ENCODE measurements around the gene TTC28.

The TTC28 gene

DNA sequence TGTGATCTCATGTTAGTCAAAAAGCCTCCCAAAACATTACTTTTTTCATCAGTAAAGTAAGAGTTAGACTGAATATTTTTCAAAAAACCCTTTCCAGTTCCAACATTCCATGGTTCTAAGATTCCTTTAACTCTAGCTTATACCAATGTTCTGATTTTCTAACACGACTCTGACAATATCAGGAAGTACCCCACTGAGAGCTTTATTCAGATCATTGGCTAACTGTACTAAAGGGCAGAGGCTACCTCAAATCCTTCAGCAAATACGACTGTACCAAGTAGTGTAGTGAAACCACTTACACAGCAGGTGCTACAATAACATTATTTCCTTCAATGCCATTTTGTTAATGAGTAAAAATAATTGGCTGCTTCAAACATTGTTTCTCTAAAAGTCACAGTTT, 547.2 kb downstream of the TTC28 start:
- no peak for FAIRE-seq

DNA sequence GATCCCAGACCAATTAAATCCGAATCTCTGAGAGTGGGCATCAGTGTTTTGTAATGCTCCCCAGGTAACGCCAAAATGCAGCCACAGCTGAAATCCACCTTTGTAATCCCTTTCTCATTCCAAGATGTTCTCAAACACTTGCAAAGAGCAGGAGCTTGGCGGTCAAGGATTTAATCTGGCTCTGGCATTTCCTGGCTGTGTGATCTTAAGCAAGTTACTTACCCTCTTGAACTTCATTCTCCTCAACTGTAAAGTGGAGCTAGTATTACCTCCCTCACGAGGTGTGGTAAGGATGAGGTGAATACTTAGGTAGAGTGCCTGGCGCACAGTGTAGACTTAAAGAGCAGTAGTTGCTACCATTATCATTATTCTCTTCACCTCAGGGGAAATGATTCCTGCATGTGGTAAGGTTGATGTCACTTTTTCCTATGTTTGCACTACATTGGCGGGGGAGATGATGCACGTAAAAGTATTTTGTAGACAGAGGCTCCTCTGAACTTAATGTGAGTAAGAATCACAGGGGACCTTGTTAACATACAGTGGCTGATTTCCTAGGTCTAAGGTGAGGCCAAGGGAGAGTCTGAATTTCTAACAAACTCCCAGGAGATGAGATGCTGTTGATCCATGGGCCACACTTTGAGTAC, 550.2 kb downstream of the TTC28 start:
- no peak for FAIRE-seq

- no peak for FAIRE-seq
Measured at GRCh38 chr22:28128827-28129226, 550.8 kb downstream of the TTC28 start.

DNA sequence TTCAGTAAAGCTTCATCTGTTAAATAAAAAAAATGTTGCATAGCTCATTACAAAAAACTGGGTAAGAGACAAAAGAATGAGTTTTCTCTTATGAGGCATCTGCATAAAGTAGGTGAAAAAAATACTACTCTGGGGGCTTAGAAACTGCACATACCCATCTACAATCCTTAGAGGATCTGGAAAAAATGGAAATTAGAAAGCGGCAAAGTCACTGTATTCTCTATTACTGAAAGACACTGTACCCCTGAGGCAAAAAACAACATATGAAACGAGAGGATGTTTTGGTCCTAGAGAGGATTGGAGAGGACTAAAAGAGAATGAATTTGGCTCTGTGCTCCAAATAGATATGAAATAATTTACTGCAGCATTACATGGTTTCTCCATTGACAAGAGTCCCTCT, 553.8 kb downstream of the TTC28 start:
- FAIRE-seq = no peak

- FAIRE-seq = no peak
Measured at GRCh38 chr22:28123989-28124766, 555.5 kb downstream of the TTC28 start.

- no peak for FAIRE-seq
Measured at GRCh38 chr22:28120691-28121592, 558.7 kb downstream of the TTC28 start.

DNA sequence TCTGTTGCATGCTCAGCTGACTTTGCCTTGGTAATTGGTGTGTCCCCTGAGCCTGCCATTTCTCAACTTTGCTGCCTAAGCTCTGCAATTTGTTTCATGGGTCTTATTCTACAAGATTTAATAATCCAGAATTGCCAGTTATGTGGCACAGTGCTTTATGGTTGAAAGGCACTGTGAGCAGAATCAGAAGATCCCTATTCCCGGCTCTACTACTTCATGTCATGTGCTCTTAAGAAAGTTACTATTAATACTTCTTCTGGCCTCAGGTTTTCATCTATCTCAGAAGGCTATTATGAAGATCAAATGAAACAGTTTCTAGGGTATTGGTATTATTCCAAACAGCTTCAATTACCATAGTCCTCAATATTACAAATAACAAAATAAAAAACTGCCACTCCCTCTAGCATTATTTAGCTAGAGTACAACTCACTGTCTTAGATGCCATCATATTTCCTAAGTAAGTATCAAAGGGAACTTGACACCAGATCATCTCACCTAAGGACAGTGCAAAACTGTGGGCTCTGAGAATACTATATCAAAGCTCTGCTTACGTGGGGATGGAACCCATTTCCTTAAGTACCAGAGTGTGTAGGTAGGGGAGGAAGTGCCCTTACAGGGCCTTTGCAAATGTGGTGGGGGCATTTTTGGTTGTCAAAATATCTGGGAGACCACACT, 560.5 kb downstream of the TTC28 start:
- FAIRE-seq = no peak

DNA sequence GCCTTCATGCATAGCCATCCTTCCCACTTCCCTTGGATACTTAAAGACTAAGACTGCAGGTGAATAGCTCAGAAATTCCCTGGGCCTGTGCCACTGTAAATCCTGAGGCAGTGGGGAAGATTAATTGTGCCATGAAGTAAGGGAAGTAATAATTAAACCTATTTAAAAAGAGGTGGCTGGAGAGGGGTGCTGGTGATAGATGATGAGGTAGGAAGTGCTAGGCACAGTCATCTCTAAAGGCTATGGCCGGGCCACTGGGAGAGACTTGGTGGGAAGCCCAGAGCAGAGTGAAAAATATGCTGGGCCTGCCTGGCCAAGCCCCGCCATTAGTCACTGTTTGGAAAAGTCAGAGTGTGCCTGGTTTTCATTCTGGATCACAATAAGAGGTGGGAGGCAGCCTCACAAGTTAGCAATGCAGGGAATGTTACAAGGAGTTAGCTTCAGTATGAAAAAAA, 563.4 kb downstream of the TTC28 start:
- peak; percentile 80 for FAIRE-seq

- FAIRE-seq = no peak
Measured at GRCh38 chr22:28115426-28115825, 564.2 kb downstream of the TTC28 start.

DNA sequence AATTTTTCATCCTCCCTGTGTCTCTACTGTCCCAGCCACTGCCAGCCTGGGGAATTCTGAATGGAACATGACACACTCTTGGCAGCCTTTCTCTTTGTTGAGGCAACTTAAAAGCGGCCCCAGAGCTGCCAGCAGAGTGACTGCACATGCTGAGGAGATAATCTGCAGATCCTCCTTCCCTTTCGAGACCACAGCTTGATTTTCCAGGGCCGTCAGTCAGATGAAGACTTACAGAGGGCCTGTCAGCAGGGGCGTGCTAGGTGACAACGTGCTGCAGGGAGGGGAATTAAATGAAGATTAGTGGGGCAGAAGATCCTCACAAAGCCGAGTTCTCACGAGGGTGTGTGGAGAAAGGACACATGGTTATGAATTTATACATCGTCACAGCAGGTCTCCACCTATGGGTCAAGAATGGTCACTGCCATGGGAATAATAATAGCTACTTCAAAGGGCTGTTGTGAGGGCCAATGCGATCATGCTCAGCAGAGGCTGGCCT, 567.0 kb downstream of the TTC28 start:
- no peak for FAIRE-seq

DNA sequence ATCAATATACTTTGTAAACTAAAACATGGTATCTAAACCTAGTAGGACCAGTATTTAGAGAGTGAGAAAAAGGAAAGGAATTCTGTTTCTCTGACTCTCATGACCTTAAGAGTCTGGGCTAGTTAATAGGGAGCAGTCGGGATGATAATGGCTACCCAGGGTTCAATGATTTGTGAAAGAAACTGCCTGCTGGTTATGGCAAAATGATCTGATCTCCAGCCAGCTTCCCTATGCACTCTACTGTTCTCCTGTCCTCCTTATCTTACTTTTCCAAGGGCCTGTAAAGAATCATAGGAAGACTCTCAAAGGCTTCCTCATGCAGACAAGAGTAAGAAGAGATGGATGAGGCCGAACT, 567.5 kb downstream of the TTC28 start:
- no peak for FAIRE-seq

DNA sequence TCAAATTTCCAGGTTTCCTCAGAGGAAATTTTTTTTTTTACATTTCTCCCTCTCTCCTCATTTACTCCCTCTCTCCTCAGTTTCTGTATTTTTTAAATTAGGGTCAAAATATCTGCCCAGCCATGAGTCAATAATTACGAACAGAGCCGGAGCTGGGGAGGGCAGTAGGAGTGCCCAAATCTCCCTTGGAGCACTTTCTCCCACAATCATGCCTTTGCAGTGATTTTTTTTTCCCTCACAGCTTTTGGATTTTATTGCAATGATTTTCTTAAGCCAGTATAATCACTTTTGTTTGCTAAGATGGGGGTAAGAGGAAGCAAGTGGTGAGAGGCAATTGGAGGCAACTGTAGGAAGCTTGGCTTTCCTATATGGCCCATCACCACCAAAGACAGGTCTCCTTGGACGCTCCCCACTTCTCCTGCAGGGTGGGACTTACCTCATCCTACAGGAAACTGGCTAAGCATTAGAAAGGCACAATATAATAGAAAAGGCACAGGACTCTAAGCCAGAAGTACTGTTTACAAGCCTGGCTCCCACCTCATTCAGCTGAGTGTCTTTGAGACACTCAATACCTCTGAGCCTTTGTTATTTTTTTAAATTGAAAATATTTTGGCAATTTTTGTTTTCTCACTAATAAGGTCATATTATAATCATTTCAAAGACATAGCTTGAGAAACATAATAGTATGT, 568.0 kb downstream of the TTC28 start:
- no peak for FAIRE-seq

GRCh38 chr22:28108851-28109250, 570.8 kb downstream of the TTC28 start:
- no peak for FAIRE-seq

DNA sequence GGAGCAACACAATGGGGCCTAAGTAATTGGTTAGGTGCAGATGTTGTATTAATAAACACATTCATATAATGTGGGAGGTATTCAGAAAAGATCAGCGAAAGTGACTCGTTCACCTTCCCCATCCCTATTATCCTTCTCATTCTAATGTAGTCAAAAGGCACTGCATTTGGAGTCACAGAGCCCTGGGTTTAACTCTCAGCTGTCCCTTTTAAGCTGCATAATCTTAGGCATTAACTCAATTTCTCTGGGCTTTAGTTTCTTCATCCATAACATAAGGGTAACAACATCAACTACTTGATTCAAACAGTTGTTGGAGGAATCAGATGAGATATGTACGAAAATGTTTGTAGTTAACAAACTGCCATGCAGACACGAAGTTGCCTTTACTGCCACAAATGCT, 573.0 kb downstream of the TTC28 start:
- FAIRE-seq = no peak

DNA sequence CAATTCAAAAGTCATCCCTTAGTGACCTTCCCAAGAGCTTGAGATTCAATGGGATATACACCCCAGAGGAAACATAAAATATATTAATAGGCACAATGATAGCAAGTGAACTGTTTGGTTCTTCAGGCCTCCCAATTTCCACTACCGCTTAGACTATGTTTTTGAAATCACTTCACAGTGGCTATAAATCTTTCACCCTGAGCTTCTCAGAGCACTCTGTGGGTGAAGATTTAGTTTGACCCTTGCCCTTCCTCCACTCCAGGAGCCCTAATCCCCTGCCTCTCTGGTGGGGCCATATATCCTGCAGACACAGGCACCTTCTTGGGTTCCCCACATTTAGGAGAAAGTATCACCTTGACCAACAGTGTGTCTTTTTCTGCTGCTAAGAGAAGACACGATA, 573.7 kb downstream of the TTC28 start:
- FAIRE-seq = no peak

DNA sequence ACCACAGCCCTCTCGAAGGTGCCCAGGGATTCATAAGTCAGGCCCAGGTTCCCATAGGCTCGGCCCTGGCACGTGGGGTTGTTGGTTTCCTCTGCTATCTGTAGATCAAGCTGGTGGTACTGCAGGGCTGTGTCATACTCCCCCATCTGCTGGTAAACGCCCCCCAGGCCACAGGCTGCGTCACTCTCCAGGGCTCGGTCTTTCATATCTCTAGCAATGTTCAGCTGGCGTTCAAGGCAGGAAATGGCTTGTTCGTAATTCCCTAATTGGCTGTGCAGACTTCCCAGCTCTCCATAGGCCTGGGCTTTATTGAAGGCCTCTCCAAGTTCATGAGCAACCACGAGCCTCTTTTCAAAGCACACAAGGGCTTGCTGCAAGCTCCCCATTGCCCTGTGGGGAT, 574.2 kb downstream of the TTC28 start:
- no peak for FAIRE-seq

DNA sequence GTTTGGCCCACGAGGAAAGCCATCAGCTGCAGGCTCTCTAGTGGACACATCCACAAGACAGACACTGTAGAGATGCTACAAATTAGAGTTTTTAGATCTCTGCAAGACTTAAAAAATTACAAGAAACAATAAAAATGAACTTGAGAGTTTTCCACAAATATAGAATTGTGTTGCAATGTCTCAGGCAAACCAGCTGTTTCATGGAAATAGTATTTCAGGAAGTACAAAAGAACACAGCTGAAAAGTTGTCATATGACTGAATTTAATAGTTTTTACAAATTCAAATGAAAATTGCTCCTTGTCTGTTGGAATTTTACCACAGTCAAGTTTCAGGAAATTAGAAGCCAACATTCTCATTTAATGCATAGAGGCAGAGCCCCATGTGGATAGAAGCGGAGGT, 576.0 kb downstream of the TTC28 start:
- FAIRE-seq = no peak

DNA sequence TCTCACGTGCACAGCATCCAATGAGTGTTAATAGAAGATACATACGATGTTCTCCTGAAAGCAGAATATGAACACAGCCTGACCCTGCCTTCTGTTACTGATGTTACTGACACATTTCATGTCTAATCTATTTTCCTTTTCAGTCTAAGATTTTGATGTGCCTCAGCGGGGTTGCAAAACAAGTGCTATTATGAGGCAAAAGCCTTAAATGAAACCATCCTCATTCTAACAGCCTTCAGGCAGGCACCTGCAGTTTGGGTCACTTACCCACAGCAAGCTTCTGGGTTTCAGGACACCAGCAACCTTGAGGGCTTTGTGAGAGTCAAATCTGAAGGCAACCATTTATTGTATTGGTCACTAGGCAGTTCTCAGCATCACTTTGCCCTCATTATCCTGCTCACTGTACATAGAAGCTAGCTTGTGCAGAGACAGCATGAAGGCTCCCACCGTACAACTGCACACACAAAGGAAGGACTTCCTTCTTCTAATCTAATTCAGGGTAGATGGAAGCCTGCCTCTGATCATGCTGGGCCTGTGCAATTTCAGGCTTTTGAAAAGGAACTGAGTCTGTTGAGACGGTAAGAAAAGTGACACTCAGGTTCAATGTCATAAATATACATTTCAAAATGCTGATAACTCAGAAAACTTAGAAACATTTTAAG, 577.4 kb downstream of the TTC28 start:
- no peak for FAIRE-seq

DNA sequence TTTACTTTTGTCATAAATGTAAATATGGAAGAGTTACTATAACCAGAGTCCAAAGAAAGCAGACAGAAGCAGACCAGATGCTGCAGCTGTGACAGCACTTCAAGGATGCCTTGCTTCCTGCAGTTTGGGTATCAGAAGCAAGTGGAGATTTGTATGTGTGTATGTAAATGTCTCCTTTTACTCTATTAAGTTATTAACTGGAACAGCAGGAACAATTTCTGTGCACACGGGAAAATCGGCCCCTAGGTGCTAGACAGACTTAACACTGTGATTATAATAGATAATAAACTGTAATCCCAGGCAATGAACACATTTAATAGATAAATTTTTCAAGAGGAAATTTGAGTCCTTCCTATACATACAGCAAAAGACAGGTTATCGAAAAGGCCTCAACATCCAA, 582.0 kb downstream of the TTC28 start:
- no peak for FAIRE-seq

GRCh38 chr22:28096161-28096560, 583.5 kb downstream of the TTC28 start:
- FAIRE-seq = no peak

GRCh38 chr22:28095316-28096095, 584.1 kb downstream of the TTC28 start:
- FAIRE-seq = no peak
